HUES64 (cell line): ENCODE data around the gene KIN.
A peak's percentile ranks its signal among the peaks of the same experiment; 100 is the strongest.
"Not testable (repeated sequence)": the region's sequence is repeated elsewhere in the genome, so short reads cannot be mapped to it uniquely, and the experiment has no call there.

Experiments used
- H3K27ac ChIP-seq: 2 replicates; pipeline ENCODE4 v1.7.0; 2013; ENCODE audit warnings: low read depth, low read length, inconsistent platforms
- H3K27me3 ChIP-seq: 2 replicates; pipeline ENCODE4 v1.6.1; 2013; ENCODE audit warnings: mild to moderate bottlenecking, low read length; ENCODE audit not compliant: insufficient read depth
- H3K36me3 ChIP-seq: 2 replicates; pipeline ENCODE4 v1.6.1; 2013; ENCODE audit warnings: mild to moderate bottlenecking, low read length; ENCODE audit not compliant: insufficient read depth
- H3K4me1 ChIP-seq: 2 replicates; pipeline ENCODE4 v1.6.1; 2013; ENCODE audit warnings: mild to moderate bottlenecking, low read length, moderate library complexity; ENCODE audit not compliant: insufficient read depth
- H3K4me3 ChIP-seq: 2 replicates; pipeline ENCODE4 v1.5.1; 2013; ENCODE audit warnings: mild to moderate bottlenecking, low read length, moderate library complexity
- H3K9ac ChIP-seq: 2 replicates; pipeline ENCODE4 v1.6.1; 2013; ENCODE audit warnings: mild to moderate bottlenecking, low read depth, low read length
- H3K9me3 ChIP-seq: 2 replicates; pipeline ENCODE4 v1.6.1; 2013; ENCODE audit warnings: low read depth, low read length; ENCODE audit not compliant: insufficient read depth
- WGBS: fragments of 150-250, 120-280 bp; methylation state at CpG from one replicate; pipeline ENCODE4 v1.1.7; 2013; ENCODE audit warnings: missing lambda C conversion rate; 5-methylcytosine and 5-hydroxymethylcytosine counted together

KIN gene

DNA sequence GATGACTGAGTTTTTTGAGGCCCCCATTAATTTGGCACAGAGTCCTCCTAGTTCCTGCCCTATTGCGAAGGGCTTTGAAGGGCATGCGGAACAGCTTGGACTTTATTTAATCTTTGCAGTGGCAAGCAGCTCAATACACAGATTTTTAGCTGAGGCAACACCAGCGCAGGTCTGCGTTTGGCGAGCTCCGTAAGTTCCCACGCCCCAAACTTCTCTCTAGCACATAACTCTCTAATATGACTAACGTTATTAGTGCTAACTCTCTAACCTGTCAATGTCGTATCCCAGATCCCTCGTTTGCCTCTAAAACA lies 30.1 kb upstream of the KIN start:
- peaks cover 14% of the 10 kb centered on the region; the same call in 1 of the 2 replicates for H3K4me1 ChIP-seq
- H3K9me3 ChIP-seq, result no peaks in the 10 kb centered on the region
- H3K9ac ChIP-seq, result peak overlapping the region; percentile 72
- H3K4me3 ChIP-seq, result peak overlapping the region; percentile 100
- peaks cover 6% of the 10 kb centered on the region; the same call in 1 of the 2 replicates for H3K27me3 ChIP-seq
- H3K36me3 ChIP-seq, result peaks cover 10% of the 10 kb centered on the region; the same call in 1 of the 2 replicates
- WGBS, result under 1% methylated on average over 10 of the region's 10 CpGs
- H3K27ac ChIP-seq, result no peak overlapping the region; the same call in 1 of the 2 replicates

DNA sequence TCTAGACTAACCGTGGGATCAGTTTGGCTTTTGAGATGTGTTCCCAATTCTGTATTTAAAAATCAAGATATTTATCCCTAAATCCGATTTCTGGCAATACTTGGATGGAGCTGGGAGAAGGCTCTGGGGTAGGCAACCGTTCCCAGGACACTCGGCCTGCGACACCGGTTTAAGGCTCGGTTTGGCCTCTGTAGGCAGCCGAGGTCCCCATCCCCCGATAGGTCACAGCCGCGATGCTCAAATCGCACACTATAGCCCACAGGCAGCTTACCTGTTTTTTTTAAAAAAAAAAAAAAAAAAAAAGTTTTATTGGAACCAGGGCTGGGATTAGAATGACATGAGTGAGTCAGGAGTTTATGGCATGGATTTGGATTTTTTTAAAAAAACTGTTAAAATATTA lies 29.8 kb upstream of the KIN start:
- WGBS, result 15% methylated on average over 11 of the region's 12 CpGs
- no peak overlapping the region; the same call in 1 of the 2 replicates for H3K27ac ChIP-seq
- no peaks in the 10 kb centered on the region for H3K9me3 ChIP-seq
- peak overlapping the region; percentile 72 for H3K9ac ChIP-seq
- peaks cover 14% of the 10 kb centered on the region; the same call in 1 of the 2 replicates for H3K4me1 ChIP-seq
- peaks cover 6% of the 10 kb centered on the region; the same call in 1 of the 2 replicates for H3K27me3 ChIP-seq
- peaks cover 8% of the 10 kb centered on the region; the same call in 1 of the 2 replicates for H3K36me3 ChIP-seq
- peak overlapping the region; percentile 100 for H3K4me3 ChIP-seq

DNA sequence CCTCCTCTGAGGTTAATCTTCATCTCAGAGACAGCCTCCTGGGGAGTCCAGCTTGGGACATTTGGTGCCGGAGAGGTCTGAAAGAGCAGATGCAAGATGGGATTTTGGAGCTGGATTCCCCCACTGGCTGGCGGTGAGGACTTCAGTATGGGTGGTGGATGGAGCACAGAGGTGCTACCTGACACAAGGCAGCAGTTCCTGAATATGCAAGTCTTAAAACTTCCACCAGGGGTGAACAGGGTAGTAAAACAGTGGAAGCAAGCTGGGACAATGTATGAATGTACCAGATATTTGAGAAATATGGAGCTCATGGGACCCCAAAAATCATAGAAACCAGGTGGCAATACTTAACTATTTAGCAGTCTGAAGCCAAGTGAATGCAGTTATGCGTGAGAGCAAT lies 25.7 kb upstream of the KIN start:
- H3K9me3 ChIP-seq, result no peaks in the 10 kb centered on the region
- 60% methylated on average over 3 of the region's 3 CpGs for WGBS
- H3K9ac ChIP-seq, result no peak overlapping the region
- H3K4me3 ChIP-seq, result no peak overlapping the region
- 0 out of 2 replicates have a peak, but pooled peaks cover 6% of the 10 kb centered on the region for H3K4me1 ChIP-seq
- H3K27me3 ChIP-seq, result peaks cover 6% of the 10 kb centered on the region; the same call in 1 of the 2 replicates
- H3K36me3 ChIP-seq, result peaks cover 3% of the 10 kb centered on the region; the same call in 1 of the 2 replicates
- H3K27ac ChIP-seq, result no peak overlapping the region

DNA sequence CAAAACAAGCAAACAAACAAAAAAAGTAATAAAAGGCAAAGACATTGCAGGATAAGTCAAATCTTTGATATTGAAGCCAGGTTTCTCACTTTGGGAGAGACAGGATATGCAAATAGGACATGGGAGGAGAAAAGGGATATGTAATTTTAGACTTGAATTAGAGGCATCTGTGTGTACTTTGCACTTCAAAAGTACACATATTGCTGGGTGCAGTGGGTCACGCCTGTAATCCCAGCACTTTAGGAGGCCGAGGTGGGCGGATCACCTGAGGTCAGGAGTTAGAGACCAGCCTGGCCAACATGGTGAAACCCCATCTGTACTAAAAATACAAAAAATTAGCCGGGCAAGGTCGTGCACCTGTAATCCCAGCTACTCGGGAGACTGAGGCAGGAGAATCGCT lies 23.9 kb upstream of the KIN start:
- 83% methylated on average over 7 of the region's 7 CpGs for WGBS
- H3K9me3 ChIP-seq, H3K27me3 ChIP-seq, H3K27ac ChIP-seq, H3K4me1 ChIP-seq, H3K4me3 ChIP-seq, H3K9ac ChIP-seq: not testable (repeated sequence)
- peaks cover 20% of the 10 kb centered on the region for H3K36me3 ChIP-seq

DNA sequence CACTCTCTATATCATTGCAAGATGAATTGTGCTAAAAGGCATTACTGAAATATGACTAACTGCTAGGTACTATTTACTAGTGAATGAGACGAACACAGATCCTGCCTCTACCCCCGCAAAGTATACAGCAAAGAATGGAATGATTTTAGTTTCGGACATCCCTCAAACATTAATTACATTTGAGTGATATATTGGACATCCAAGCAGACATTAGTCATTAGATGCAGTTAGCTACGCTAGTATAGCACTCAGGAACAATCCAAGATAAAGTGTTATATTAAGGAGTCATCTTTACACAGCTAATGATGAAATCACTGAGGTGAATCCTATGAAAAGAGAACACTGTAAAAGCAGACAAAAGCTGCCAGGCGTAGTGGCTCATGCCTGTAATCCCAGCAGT lies 23.2 kb upstream of the KIN start:
- WGBS, result 90% methylated on average over 3 of the region's 5 CpGs
- Histone ChIP-seq H3K9ac (no peak overlapping the region), H3K4me3 (no peak overlapping the region), H3K27me3 (no peaks in the 10 kb centered on the region), H3K27ac (no peak overlapping the region), H3K36me3 (peaks cover 27% of the 10 kb centered on the region), H3K9me3 (no peaks in the 10 kb centered on the region), H3K4me1 (no peaks in the 10 kb centered on the region)

DNA sequence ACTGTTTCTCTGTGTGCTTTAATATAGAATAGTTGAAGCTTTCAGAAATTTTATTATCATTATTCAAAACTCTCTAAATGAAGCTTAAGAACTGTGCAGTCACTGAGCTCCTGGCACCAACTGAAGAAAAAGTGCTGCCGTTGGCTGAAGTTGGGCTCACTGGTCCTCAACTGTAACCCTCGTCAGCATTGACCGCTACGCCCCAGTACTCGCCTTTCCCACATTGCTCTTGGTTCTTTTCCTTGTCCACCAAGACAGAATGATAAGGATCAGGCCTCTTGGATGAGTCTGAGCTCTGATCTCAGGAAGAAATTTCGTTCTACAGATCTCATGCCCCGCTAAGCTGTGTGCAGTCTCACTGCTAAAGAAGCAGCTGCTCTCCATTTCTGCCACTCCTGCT lies 22.6 kb upstream of the KIN start:
- Histone ChIP-seq H3K36me3 (peaks cover 30% of the 10 kb centered on the region), H3K9me3 (no peaks in the 10 kb centered on the region), H3K4me1 (no peaks in the 10 kb centered on the region), H3K27me3 (no peaks in the 10 kb centered on the region), H3K9ac (no peak overlapping the region), H3K27ac (no peak overlapping the region), H3K4me3 (no peak overlapping the region)
- WGBS, result 90% methylated on average over 7 of the region's 7 CpGs

DNA sequence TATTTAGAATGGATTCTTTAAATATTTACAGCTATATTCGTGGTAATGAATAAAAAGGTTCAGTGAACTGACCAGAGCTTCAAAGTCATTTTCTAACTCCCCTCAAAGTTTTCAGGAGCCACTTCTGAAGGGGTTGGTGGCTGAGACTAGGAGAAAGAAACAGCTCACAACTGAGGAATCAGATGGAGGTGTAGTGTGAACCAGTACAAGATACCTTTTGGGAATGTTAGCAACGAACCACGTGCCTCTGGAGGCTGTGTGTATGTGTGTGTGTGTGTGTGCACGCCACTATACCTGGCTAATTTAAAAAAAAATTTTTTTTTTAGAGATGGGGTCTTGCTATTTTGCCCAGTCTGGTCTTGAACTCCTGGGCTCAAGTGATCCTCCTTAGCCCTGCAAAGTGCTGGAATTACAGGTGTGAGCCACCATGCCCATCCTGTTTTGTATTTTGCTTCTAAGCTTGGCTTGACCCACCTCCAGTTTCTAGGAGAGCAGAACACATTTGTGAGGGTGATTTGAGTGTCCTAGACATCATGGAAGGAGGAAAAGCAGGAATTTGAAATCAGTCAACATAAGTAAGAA lies 21.0 kb upstream of the KIN start:
- H3K36me3 ChIP-seq, result peaks cover 45% of the 10 kb centered on the region
- 97% methylated on average over 3 of the region's 4 CpGs for WGBS

DNA sequence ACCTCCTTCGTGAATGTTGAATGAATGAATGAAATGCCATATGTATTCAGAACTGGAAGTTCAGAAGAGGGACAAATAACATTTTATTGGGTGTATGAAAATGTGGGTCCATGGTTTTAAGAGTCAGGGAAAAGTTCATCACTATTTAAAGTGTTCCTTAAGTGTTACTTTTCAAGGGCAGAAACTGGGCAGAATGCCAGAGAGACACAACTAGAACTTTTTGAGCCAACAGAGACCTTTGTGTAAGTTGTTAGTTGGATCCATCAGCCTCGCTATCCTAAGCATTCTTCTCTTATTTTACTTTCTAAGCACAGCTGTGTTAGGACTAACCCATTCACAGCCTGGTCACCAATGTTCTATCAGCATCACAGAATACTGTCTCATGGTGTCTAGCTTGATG lies 16.9 kb upstream of the KIN start:
- Histone ChIP-seq H3K27ac (no peak overlapping the region), H3K9ac (no peak overlapping the region), H3K9me3 (no peaks in the 10 kb centered on the region), H3K27me3 (no peaks in the 10 kb centered on the region), H3K4me1 (no peaks in the 10 kb centered on the region), H3K36me3 (peaks cover 82% of the 10 kb centered on the region), H3K4me3 (no peak overlapping the region)
- 47% methylated on average over 2 of the region's 2 CpGs for WGBS

More for the DNA sequence above, 21.0 kb upstream of the KIN start:
- no peaks in the 10 kb centered on the region for H3K27me3 ChIP-seq
- no peaks in the 10 kb centered on the region for H3K4me1 ChIP-seq
- no peak overlapping the region for H3K9ac ChIP-seq
- H3K27ac ChIP-seq, result no peak overlapping the region
- H3K4me3 ChIP-seq, result no peak overlapping the region
- no peaks in the 10 kb centered on the region for H3K9me3 ChIP-seq

DNA sequence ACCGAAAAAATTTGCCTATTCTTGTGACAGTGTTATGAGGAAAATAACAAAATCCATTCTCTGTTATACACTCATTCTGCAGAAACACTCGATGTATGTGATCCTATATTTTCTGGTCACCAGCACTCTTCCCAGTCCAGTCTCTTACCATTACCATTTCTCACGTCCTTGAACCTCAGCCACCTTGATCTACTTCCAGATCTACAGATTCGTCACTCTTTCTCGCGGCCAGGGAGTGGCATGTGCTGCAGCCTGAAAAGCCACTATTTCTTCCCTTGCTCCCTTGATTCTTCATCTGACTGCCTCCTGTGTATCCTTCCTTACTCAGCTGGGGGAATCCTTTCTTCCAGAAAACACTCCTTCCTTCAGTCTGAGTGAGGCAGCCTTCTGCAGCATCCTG lies 16.4 kb upstream of the KIN start:
- WGBS, result 94% methylated on average over 6 of the region's 6 CpGs
- H3K9me3 ChIP-seq, result no peaks in the 10 kb centered on the region
- no peaks in the 10 kb centered on the region for H3K27me3 ChIP-seq
- H3K4me3 ChIP-seq, result no peak overlapping the region
- H3K4me1 ChIP-seq, result no peaks in the 10 kb centered on the region
- H3K27ac ChIP-seq, result no peak overlapping the region
- peaks cover 87% of the 10 kb centered on the region for H3K36me3 ChIP-seq
- H3K9ac ChIP-seq, result no peak overlapping the region

DNA sequence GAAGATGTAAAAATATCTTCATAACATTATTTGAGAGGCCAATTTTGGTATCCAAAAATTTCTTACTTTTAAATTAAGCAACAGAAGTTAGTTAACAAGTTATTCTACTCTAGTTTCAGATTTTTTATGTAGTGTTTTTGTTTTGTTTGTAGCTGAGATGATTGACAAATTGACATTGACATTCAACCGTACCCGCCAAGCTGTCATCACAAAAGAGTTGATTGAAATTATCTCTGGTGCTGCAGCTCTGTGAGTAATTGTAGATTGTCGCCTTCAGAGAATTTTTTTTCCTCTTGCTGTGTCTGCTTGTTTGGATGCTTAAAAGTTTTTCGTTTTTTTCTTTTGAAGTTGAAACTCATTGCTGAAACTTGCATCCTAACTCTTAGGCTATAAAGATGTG lies 14.8 kb upstream of the KIN start:
- Histone ChIP-seq H3K27me3 (no peaks in the 10 kb centered on the region), H3K4me1 (no peaks in the 10 kb centered on the region), H3K4me3 (no peak overlapping the region), H3K36me3 (peaks cover 90% of the 10 kb centered on the region), H3K27ac (no peak overlapping the region), H3K9ac (no peak overlapping the region), H3K9me3 (no peaks in the 10 kb centered on the region)
- 93% methylated on average over 4 of the region's 4 CpGs for WGBS

DNA sequence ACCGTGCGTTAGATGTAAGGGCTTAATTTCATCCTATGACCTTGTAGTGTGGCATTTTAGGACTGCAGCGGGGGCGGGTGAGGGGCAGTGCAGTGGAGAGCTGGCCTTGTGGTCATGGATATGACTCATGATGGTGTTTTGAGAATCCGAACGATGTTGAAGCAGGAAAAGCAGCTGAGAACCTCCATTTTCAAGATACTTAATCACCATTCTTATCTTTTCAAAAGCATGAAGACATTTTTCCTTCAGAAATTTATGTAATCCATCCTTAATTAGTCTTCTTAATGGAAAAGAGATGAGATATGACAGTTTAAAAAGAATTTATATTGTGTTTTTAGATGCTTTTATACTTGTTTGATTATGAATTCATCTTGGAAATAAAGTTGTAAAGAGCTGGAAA lies 9.8 kb upstream of the KIN start:
- H3K4me3 ChIP-seq, result no peak overlapping the region
- H3K9ac ChIP-seq, result no peak overlapping the region
- no peaks in the 10 kb centered on the region for H3K27me3 ChIP-seq
- H3K4me1 ChIP-seq, result no peaks in the 10 kb centered on the region
- H3K36me3 ChIP-seq, result peaks cover 64% of the 10 kb centered on the region
- 92% methylated on average over 6 of the region's 6 CpGs for whole genome bisulfite sequencing
- H3K27ac ChIP-seq, result no peak overlapping the region
- no peaks in the 10 kb centered on the region for H3K9me3 ChIP-seq

DNA sequence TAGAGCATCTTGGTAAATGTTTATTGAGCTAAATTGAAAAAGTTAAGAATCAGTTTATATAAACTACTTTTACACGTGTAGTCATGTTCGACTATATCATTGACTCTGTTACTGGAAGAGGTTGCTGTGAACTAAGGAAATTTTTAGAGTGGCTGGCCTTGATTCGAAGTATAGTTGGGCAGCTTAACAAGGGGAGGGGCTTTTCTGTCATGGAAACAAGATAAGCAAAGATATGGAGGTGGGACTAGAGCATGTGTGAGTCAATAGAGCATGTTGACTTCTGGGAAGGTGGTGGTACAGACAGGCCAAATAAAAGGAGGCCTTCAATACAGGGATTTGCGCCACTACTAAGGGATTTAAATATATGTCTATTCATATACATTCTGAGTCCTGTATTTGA lies 7.8 kb upstream of the KIN start:
- no peak overlapping the region for H3K27ac ChIP-seq
- no peaks in the 10 kb centered on the region for H3K4me1 ChIP-seq
- no peak overlapping the region for H3K9ac ChIP-seq
- no peaks in the 10 kb centered on the region for H3K9me3 ChIP-seq
- H3K27me3 ChIP-seq, result no peaks in the 10 kb centered on the region
- 92% methylated on average over 3 of the region's 4 CpGs for WGBS
- peaks cover 47% of the 10 kb centered on the region for H3K36me3 ChIP-seq
- H3K4me3 ChIP-seq, result no peak overlapping the region
